ENCODE results near the gene UBE2QL1. TPM values are rescaled to one million over a fixed set of nuclear protein-coding genes. Genes with fewer than 3 reads are reported as not detected.

Gene UBE2QL1
- total RNA-seq, 4 donors from 2014 or later = 0.22 to 1.0 (median 0.50) TPM

- no peak for TF ChIP-seq EP300 (IDR thresholded peaks at IDR 0.05)
- no peak for TF ChIP-seq CTCF (IDR thresholded peaks at IDR 0.05)
- TF ChIP-seq POLR2A (IDR thresholded peaks at IDR 0.05) = no peak
- no peaks in the 10 kb centered on the region for H3K27me3 ChIP-seq
- H3K9me3 ChIP-seq = no peaks in the 10 kb centered on the region
- no peak for DNase-seq (ENCODE audit: low spot score in 2 of 2)
- no peaks in the 10 kb centered on the region for H3K36me3 ChIP-seq
- H3K4me1 ChIP-seq = peaks cover 0 to 22% (median 6%) of the 10 kb centered on the region in 4 donors
- no peak overlapping the region for H3K27ac ChIP-seq
- H3K4me3 ChIP-seq = no peak overlapping the region
- WGBS, 2 donors = 44 to 45% methylated on average over 3 of the region's 3 CpGs
Measured at GRCh38 chr5:6487081-6487480, 38.4 kb downstream of the UBE2QL1 start.

- 17 to 19% methylated on average over 4 of the region's 4 CpGs for WGBS, 2 donors
- Histone ChIP-seq H3K4me1 (peaks cover 0 to 22% (median 6%) of the 10 kb centered on the region in 4 donors), H3K27ac (no peak overlapping the region), H3K27me3 (no peaks in the 10 kb centered on the region), H3K4me3 (no peak overlapping the region), H3K9me3 (no peaks in the 10 kb centered on the region), H3K36me3 (no peaks in the 10 kb centered on the region)
- no peak for DNase-seq (ENCODE audit: low spot score in 2 of 2)
- TF ChIP-seq CTCF (IDR thresholded peaks at IDR 0.05) (no peak), POLR2A (IDR thresholded peaks at IDR 0.05) (no peak), EP300 (IDR thresholded peaks at IDR 0.05) (no peak)
Measured at GRCh38 chr5:6488021-6488420, 39.4 kb downstream of the UBE2QL1 start.

- no peaks in the 10 kb centered on the region for H3K9me3 ChIP-seq
- no peak overlapping the region for H3K4me3 ChIP-seq
- no peaks in the 10 kb centered on the region for H3K36me3 ChIP-seq
- DNase-seq (ENCODE audit: low spot score in 2 of 2) = no peak
- H3K27ac ChIP-seq = no peak overlapping the region
- H3K4me1 ChIP-seq = peaks cover 0 to 22% (median 6%) of the 10 kb centered on the region in 4 donors
- H3K27me3 ChIP-seq = no peaks in the 10 kb centered on the region
- 91 to 92% methylated on average over 10 of the region's 10 CpGs for whole genome bisulfite sequencing, 2 donors
- TF ChIP-seq CTCF (IDR thresholded peaks at IDR 0.05) (no peak), POLR2A (IDR thresholded peaks at IDR 0.05) (no peak), EP300 (IDR thresholded peaks at IDR 0.05) (no peak)
Measured at GRCh38 chr5:6489643-6490185, 41.1 kb downstream of the UBE2QL1 start.

- Histone ChIP-seq H3K4me1 (peaks cover 0 to 22% (median 6%) of the 10 kb centered on the region in 4 donors), H3K27ac (no peak overlapping the region), H3K36me3 (no peaks in the 10 kb centered on the region), H3K27me3 (no peaks in the 10 kb centered on the region), H3K9me3 (no peaks in the 10 kb centered on the region), H3K4me3 (no peak overlapping the region)
- no peak for DNase-seq (ENCODE audit: low spot score in 2 of 2)
- 73 to 83% methylated on average over 9 of the region's 9 CpGs for WGBS, 2 donors
- TF ChIP-seq EP300 (IDR thresholded peaks at IDR 0.05) (no peak), CTCF (IDR thresholded peaks at IDR 0.05) (no peak), POLR2A (IDR thresholded peaks at IDR 0.05) (no peak)
Measured at GRCh38 chr5:6490246-6490645, 41.6 kb downstream of the UBE2QL1 start.

GRCh38 chr5:6490693-6491092 is 42.0 kb downstream of the UBE2QL1 start:
- 25 to 32% methylated on average over 3 of the region's 3 CpGs for WGBS, 2 donors
- no peak for DNase-seq (ENCODE audit: low spot score in 2 of 2)
- peaks cover 0 to 22% (median 6%) of the 10 kb centered on the region in 4 donors for H3K4me1 ChIP-seq

More at GRCh38 chr5:6490693-6491092, 42.0 kb downstream of the UBE2QL1 start:
- H3K9me3 ChIP-seq = no peaks in the 10 kb centered on the region
- H3K27me3 ChIP-seq = no peaks in the 10 kb centered on the region
- no peak for TF ChIP-seq EP300 (IDR thresholded peaks at IDR 0.05)
- no peak for TF ChIP-seq POLR2A (IDR thresholded peaks at IDR 0.05)
- no peak for TF ChIP-seq CTCF (IDR thresholded peaks at IDR 0.05)
- no peaks in the 10 kb centered on the region for H3K36me3 ChIP-seq
- H3K4me3 ChIP-seq = no peak overlapping the region
- no peak overlapping the region for H3K27ac ChIP-seq

Data from tibial nerve (tissue), 4 donors.